Lung (tissue), 12 donors: Measurements from ENCODE around the gene ITGB3BP. TPM values are rescaled to one million over a fixed set of nuclear protein-coding genes. Genes with fewer than 3 reads are reported as not detected.

Experiments used
- ATAC-seq: fragments of 200-7000 bp; cut with Tn5 transposase; one replicate; pipeline ENCODE4 v1.9.1; 2020; ENCODE audit warnings: moderate number of reproducible peaks; ENCODE audit not compliant: insufficient read depth, low FRiP score
- DNase-seq, 3 donors: peaks; one replicate each; pipeline ENCODE4 v3.0.0-alpha.2; 2013 to 2017
- H3K27ac ChIP-seq, 2 donors: one replicate each; pipeline ENCODE4 v1.5.1; 2013; ENCODE audit warnings: mild to moderate bottlenecking in 2 of 2, moderate library complexity in 2 of 2, control low read depth in 1 of 2, inconsistent platforms in 1 of 2, low read depth in 1 of 2, low read length in 1 of 2
- H3K27me3 ChIP-seq, 3 donors: one replicate each; pipeline ENCODE4 v1.5.1; 2013; ENCODE audit warnings: low read length in 2 of 3; ENCODE audit not compliant: control insufficient read depth in 3 of 3, insufficient read depth in 3 of 3
- H3K36me3 ChIP-seq, 4 donors: one replicate each; pipeline ENCODE4 v1.5.1; 2013; ENCODE audit warnings: low read length in 4 of 4, mild to moderate bottlenecking in 1 of 4, moderate library complexity in 1 of 4; ENCODE audit not compliant: control insufficient read depth in 4 of 4, insufficient read depth in 4 of 4
- H3K4me1 ChIP-seq, 5 donors: one replicate each; pipeline ENCODE4 v1.5.1; 2013; ENCODE audit warnings: low read length in 5 of 5, mild to moderate bottlenecking in 2 of 5, moderate library complexity in 1 of 5; ENCODE audit not compliant: control insufficient read depth in 5 of 5, insufficient read depth in 5 of 5
- H3K4me3 ChIP-seq: one replicate; pipeline ENCODE4 v1.5.1; 2013; ENCODE audit warnings: mild to moderate bottlenecking, control low read depth, moderate library complexity
- H3K9ac ChIP-seq, 2 donors: one replicate each; pipeline ENCODE4 v1.5.1; 2013; ENCODE audit warnings: low read length in 2 of 2, control low read depth in 1 of 2; ENCODE audit not compliant: insufficient read depth in 1 of 2
- H3K9me3 ChIP-seq, 4 donors: one replicate each; pipeline ENCODE4 v1.5.1; 2013; ENCODE audit warnings: low read length in 3 of 4, mild to moderate bottlenecking in 1 of 4, moderate library complexity in 1 of 4; ENCODE audit not compliant: control insufficient read depth in 4 of 4, insufficient read depth in 3 of 4
- CTCF ChIP-seq: IDR thresholded peaks from 2 replicates; pipeline ENCODE4 v1.5.1; 2012; ENCODE audit warnings: mild to moderate bottlenecking; ENCODE audit errors: control extremely low read depth, extremely low read depth
- WGBS, 2 donors: extraction: QIAGEN DNeasy Blood & Tissue Kit; methylation state at CpG; one replicate each; pipeline ENCODE4 v1.1.7; 2013; 5-methylcytosine and 5-hydroxymethylcytosine counted together
- polyA plus RNA-seq, 2 donors: library from polyadenylated mRNA; stranded (reverse); fragments of 200-250 nt; gene quantifications; one replicate each; pipeline ENCODE4 v1.2.1, GENCODE V29; 2013
- total RNA-seq, 2 donors: library from RNA; depleted of rRNA in 1 of 2; stranded (reverse); fragments of >200 nt in 1 of 2; gene quantifications; one replicate each; pipeline ENCODE4 v1.2.1, GENCODE V29; 2014 to 2021
- donor health status: control.
- donor health status: control.
- donor health status: Bipolar disorder and iron deficiency.
- donor health status: healthy.
- donor health status: DM: yes; HTN: yes; CAD: no.

The ITGB3BP gene
- total and polyA plus RNA-seq, 4 donors, result 7.0 to 36.5 (median 24.2) TPM

GRCh38 chr1:63458750-63459149, 64.3 kb downstream of the ITGB3BP start:
- ATAC-seq, result no peak
- no peaks in the 10 kb centered on the region for H3K4me1 ChIP-seq
- TF ChIP-seq CTCF, result no peak
- H3K9me3 ChIP-seq, result peaks cover 0 to 6% (median 0%) of the 10 kb centered on the region in 4 donors
- no peak overlapping the region for H3K9ac ChIP-seq
- no peaks in the 10 kb centered on the region for H3K27me3 ChIP-seq
- H3K27ac ChIP-seq, result no peak overlapping the region
- H3K4me3 ChIP-seq, result no peak overlapping the region
- peaks cover 0 to 6% (median 2%) of the 10 kb centered on the region in 4 donors for H3K36me3 ChIP-seq
- DNase-seq, result no peak

GRCh38 chr1:63454269-63454668, 68.8 kb downstream of the ITGB3BP start:
- no peaks in the 10 kb centered on the region for H3K36me3 ChIP-seq
- DNase-seq (peak in 2 of 3 donors; percentile 33 to 53), ATAC-seq (no peak)
- no peak overlapping the region for H3K9ac ChIP-seq
- no peak overlapping the region for H3K27ac ChIP-seq
- H3K4me1 ChIP-seq, result peaks cover 0 to 9% (median 0%) of the 10 kb centered on the region in 5 donors
- H3K9me3 ChIP-seq, result no peaks in the 10 kb centered on the region
- no peaks in the 10 kb centered on the region for H3K27me3 ChIP-seq
- no peak overlapping the region for H3K4me3 ChIP-seq
- no peak for TF ChIP-seq CTCF

- no peak for ATAC-seq
- H3K9ac ChIP-seq, result no peak overlapping the region
Observed at GRCh38 chr1:63453232-63453631, 69.8 kb downstream of the ITGB3BP start.

More at GRCh38 chr1:63453232-63453631, 69.8 kb downstream of the ITGB3BP start:
- no peak for TF ChIP-seq CTCF
- H3K27me3 ChIP-seq, result no peaks in the 10 kb centered on the region
- peaks cover 0 to 9% (median 0%) of the 10 kb centered on the region in 5 donors for H3K4me1 ChIP-seq
- no peak for DNase-seq
- 98% methylated on average over 2 of the region's 2 CpGs for whole genome bisulfite sequencing, 2 donors
- no peak overlapping the region for H3K27ac ChIP-seq
- H3K36me3 ChIP-seq, result no peaks in the 10 kb centered on the region
- H3K4me3 ChIP-seq, result no peak overlapping the region
- H3K9me3 ChIP-seq, result no peaks in the 10 kb centered on the region
